Measurements from ENCODE around the gene RAB14. TPM values are rescaled to one million over a fixed set of nuclear protein-coding genes. Genes with fewer than 3 reads are reported as not detected.

The RAB14 gene
- polyA plus RNA-seq, 1 of the 3 experiments (the other 2 are of a cell fraction), result 17.4 TPM

DNA sequence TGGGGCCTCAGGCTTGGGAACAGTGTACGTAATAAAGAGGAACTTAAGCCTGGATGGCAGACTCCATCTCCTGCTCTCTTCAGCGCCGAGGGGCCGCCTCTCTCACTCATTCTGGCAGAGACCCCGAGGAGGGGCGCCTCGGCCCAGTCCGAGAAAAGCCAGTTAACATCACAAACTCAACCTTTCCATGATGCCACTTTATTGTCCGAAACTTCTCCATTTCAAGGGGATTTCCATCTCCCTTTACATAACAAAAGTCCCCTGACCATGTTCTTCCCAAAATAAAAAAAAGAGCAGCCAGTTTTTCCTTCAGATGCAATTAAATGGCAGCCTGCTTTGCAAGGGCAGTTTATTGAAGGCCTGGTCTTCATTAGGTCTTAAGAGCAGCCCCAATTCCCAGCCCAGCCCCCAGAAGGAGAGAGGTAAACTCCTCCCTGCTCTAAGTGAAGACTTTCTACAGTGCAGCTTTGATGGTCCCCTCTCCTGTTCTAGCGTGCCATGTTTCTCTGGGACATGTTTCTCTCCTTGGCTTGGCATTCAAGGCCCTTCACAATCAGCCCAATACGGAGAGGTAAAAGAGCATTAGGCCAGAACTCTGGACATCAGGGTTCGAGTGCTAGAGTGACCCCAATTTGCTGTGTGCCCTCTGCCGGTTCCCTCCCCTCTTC lies 19.5 kb upstream of the RAB14 start:
- no peak overlapping the region for H3K9ac ChIP-seq
- no peaks in the 10 kb centered on the region for H3K79me2 ChIP-seq (ENCODE audit: insufficient read depth)
- H3K4me3 ChIP-seq (ENCODE audit: low read depth in 2 of 2, low read length in 1 of 2), result no peak overlapping the region
- DNase-seq, result no peak
- no peaks in the 10 kb centered on the region for H3F3A ChIP-seq (replicated peaks; ENCODE audit: insufficient read depth)
- H3K9me3 ChIP-seq, result no peaks in the 10 kb centered on the region
- H2AFZ ChIP-seq (ENCODE audit: low read depth), result no peak overlapping the region
- WGBS (ENCODE audit: low lambda C conversion rate), result 88% methylated on average over 13 of the region's 13 CpGs
- H3K27ac ChIP-seq (ENCODE audit: low read depth in 2 of 2, low read length in 1 of 2), result no peak overlapping the region
- H3K4me2 ChIP-seq, result no peak overlapping the region
- no peaks in the 10 kb centered on the region for H4K20me1 ChIP-seq (ENCODE audit: insufficient read depth)
- no peaks in the 10 kb centered on the region for H3K27me3 ChIP-seq (ENCODE audit: insufficient read depth)
- no peaks in the 10 kb centered on the region for H3K36me3 ChIP-seq (replicated peaks in 1 of 2; ENCODE audit: control insufficient read depth in 1 of 2, insufficient read depth in 2 of 2, low read length in 1 of 2)
- no peaks in the 10 kb centered on the region for H3K9me2 ChIP-seq
- ChIA-PET POLR2A (no interaction called here), CTCF (interaction anchor here (0.8 to 1.5 kb wide), 3 partner anchors 9 to 178 kb away, joined by 3 to 7 read pairs (median 5); no protein-coding TSS in a partner anchor)
- H3K4me1 ChIP-seq (ENCODE audit: control insufficient read depth in 1 of 2, insufficient read depth in 2 of 2, low read depth in 1 of 2, low read length in 1 of 2), result no peaks in the 10 kb centered on the region; a peak in 1 of 4 replicates
- TF ChIP-seq RAD21 (IDR thresholded peaks at IDR 0.05; ENCODE audit: low read length) (no peak), NFIC (IDR thresholded peaks at IDR 0.05; ENCODE audit: borderline replicate concordance) (no peak), PBX3 (IDR thresholded peaks at IDR 0.05) (no peak), RCOR1 (IDR thresholded peaks at IDR 0.05; ENCODE audit: low read length) (no peak)

- TF ChIP-seq RCOR1 (IDR thresholded peaks at IDR 0.05; ENCODE audit: low read length) (no peak), NRF1 (IDR thresholded peaks at IDR 0.05; ENCODE audit: low read depth, low read length) (no peak), PBX3 (IDR thresholded peaks at IDR 0.05) (no peak), GATA2 (CRISPR knock-in tag; IDR thresholded peaks at IDR 0.05) (no peak), RFX5 (IDR thresholded peaks at IDR 0.05; ENCODE audit: low read length) (no peak), NFIC (IDR thresholded peaks at IDR 0.05; ENCODE audit: borderline replicate concordance) (no peak), RXRA (IDR thresholded peaks at IDR 0.05; ENCODE audit: borderline replicate concordance, low read depth) (no peak), POLR2AphosphoS5 (IDR thresholded peaks at IDR 0.05; ENCODE audit: low read depth, low read length) (no peak), GABPA (IDR thresholded peaks at IDR 0.05; ENCODE audit: low read depth) (no peak), FOSL2 (IDR thresholded peaks at IDR 0.05; ENCODE audit: borderline replicate concordance, low read depth) (no peak)
- TF ChIP-seq, protein P1, sequence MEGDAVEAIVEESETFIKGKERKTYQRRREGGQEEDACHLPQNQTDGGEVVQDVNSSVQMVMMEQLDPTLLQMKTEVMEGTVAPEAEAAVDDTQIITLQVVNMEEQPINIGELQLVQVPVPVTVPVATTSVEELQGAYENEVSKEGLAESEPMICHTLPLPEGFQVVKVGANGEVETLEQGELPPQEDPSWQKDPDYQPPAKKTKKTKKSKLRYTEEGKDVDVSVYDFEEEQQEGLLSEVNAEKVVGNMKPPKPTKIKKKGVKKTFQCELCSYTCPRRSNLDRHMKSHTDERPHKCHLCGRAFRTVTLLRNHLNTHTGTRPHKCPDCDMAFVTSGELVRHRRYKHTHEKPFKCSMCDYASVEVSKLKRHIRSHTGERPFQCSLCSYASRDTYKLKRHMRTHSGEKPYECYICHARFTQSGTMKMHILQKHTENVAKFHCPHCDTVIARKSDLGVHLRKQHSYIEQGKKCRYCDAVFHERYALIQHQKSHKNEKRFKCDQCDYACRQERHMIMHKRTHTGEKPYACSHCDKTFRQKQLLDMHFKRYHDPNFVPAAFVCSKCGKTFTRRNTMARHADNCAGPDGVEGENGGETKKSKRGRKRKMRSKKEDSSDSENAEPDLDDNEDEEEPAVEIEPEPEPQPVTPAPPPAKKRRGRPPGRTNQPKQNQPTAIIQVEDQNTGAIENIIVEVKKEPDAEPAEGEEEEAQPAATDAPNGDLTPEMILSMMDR (IDR thresholded peaks at IDR 0.05), result no peak
- TF ChIP-seq, protein P2, sequence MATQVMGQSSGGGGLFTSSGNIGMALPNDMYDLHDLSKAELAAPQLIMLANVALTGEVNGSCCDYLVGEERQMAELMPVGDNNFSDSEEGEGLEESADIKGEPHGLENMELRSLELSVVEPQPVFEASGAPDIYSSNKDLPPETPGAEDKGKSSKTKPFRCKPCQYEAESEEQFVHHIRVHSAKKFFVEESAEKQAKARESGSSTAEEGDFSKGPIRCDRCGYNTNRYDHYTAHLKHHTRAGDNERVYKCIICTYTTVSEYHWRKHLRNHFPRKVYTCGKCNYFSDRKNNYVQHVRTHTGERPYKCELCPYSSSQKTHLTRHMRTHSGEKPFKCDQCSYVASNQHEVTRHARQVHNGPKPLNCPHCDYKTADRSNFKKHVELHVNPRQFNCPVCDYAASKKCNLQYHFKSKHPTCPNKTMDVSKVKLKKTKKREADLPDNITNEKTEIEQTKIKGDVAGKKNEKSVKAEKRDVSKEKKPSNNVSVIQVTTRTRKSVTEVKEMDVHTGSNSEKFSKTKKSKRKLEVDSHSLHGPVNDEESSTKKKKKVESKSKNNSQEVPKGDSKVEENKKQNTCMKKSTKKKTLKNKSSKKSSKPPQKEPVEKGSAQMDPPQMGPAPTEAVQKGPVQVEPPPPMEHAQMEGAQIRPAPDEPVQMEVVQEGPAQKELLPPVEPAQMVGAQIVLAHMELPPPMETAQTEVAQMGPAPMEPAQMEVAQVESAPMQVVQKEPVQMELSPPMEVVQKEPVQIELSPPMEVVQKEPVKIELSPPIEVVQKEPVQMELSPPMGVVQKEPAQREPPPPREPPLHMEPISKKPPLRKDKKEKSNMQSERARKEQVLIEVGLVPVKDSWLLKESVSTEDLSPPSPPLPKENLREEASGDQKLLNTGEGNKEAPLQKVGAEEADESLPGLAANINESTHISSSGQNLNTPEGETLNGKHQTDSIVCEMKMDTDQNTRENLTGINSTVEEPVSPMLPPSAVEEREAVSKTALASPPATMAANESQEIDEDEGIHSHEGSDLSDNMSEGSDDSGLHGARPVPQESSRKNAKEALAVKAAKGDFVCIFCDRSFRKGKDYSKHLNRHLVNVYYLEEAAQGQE (IDR thresholded peaks at IDR 0.05; ENCODE audit: low read depth, low read length), result no peak
- Histone ChIP-seq H2AFZ (ENCODE audit: low read depth) (no peak overlapping the region), H3K79me2 (ENCODE audit: insufficient read depth) (no peaks in the 10 kb centered on the region), H3K4me1 (ENCODE audit: control insufficient read depth in 1 of 2, insufficient read depth in 2 of 2, low read depth in 1 of 2, low read length in 1 of 2) (no peaks in the 10 kb centered on the region; a peak in 1 of 4 replicates), H4K20me1 (ENCODE audit: insufficient read depth) (no peaks in the 10 kb centered on the region), H3K9me3 (no peaks in the 10 kb centered on the region), H3K27me3 (ENCODE audit: insufficient read depth) (no peaks in the 10 kb centered on the region), H3K9ac (no peak overlapping the region), H3K4me3 (ENCODE audit: low read depth in 2 of 2, low read length in 1 of 2) (no peak overlapping the region), H3K9me2 (no peaks in the 10 kb centered on the region), H3K36me3 (replicated peaks in 1 of 2; ENCODE audit: control insufficient read depth in 1 of 2, insufficient read depth in 2 of 2, low read length in 1 of 2) (no peaks in the 10 kb centered on the region), H3K27ac (ENCODE audit: low read depth in 2 of 2, low read length in 1 of 2) (no peak overlapping the region), H3K4me2 (no peak overlapping the region), H3F3A (replicated peaks; ENCODE audit: insufficient read depth) (no peaks in the 10 kb centered on the region)
- no peak for DNase-seq
- ChIA-PET POLR2A (no interaction called here), CTCF (no interaction called here)
- WGBS (ENCODE audit: low lambda C conversion rate), result 81% methylated on average over 3 of the region's 3 CpGs
Observed at GRCh38 chr9:121219530-121219929, 17.9 kb upstream of the RAB14 start.

Data from SK-N-SH (cell line).